Endothelial cell of umbilical vein (primary cell): ENCODE data around the gene PLXDC1. TPM values are rescaled to one million over a fixed set of nuclear protein-coding genes. Genes with fewer than 3 reads are reported as not detected.

Source experiments
- BruUV-seq: library from RNA; stranded (reverse); fragments of 400-500 nt; replicated peaks from 2 replicates; lab custom pipeline; 2021; lab: Mats Ljungman, UMichigan
- CTCF ChIA-PET: fragments of 300-600, 350-600 bp; sonication (Branson Sonifier 250); formaldehyde crosslinking; loops from one replicate; lab custom pipeline; 2021; ENCODE audit warnings: antibody characterized with exemption, inconsistent platforms; lab: Charles Lee
- POLR2A ChIA-PET: fragments of 300-600, 350-600 bp; sonication (Branson Sonifier 250); formaldehyde crosslinking; loops from one replicate; lab custom pipeline; 2021; ENCODE audit warnings: antibody characterized with exemption, inconsistent platforms; lab: Charles Lee
- DNase-seq: peaks from one replicate; pipeline ENCODE4 v3.0.0-alpha.2; 2011; ENCODE audit warnings: low read depth, low spot score
- FAIRE-seq: peaks from 2 replicates; lab custom pipeline; 2011; peaks lifted over from hg19 to GRCh38; lab: Jason Lieb, UNC
- H2AFZ ChIP-seq: 2 replicates; pipeline ENCODE4 v1.6.0; 2012; ENCODE audit warnings: low read depth, low read length, control low read depth, inconsistent platforms
- H3K27ac ChIP-seq: 2 replicates; pipeline ENCODE4 v1.5.1; 2011; ENCODE audit warnings: low read depth, mild to moderate bottlenecking, control low read depth, low read length, moderate library complexity; ENCODE audit not compliant: insufficient read depth
- H3K27me3 ChIP-seq, 2 experiments: 2 replicates each; pipeline versions ENCODE4 v1.6.0 to v1.6.1; 2011; ENCODE audit warnings: low read length in 2 of 2, mixed read lengths in 1 of 2; ENCODE audit not compliant: control insufficient read depth in 2 of 2, insufficient read depth in 2 of 2
- H3K36me3 ChIP-seq, 2 experiments: 2 replicates in 1 of 2; 3 replicates in 1 of 2; pipeline ENCODE4 v1.5.1; 2011; ENCODE audit warnings: low read length in 2 of 2, mild to moderate bottlenecking in 1 of 2, moderate library complexity in 1 of 2; ENCODE audit not compliant: control insufficient read depth in 2 of 2, insufficient read depth in 2 of 2; ENCODE audit errors: extremely low read depth in 1 of 2
- H3K4me1 ChIP-seq: 3 replicates; pipeline ENCODE4 v1.5.1; 2011; ENCODE audit warnings: mild to moderate bottlenecking, low read length; ENCODE audit not compliant: control insufficient read depth, insufficient read depth; ENCODE audit errors: extremely low read depth
- H3K4me2 ChIP-seq: 2 replicates; pipeline ENCODE4 v1.6.1; 2011; ENCODE audit warnings: low read length, control low read depth, mixed read lengths; ENCODE audit not compliant: insufficient read depth
- H3K4me3 ChIP-seq, 3 experiments: fragments of 200-600 bp in 1 of 3; sonication (generic), shearing (Covaris generic) in 1 of 3; replicated peaks in 1 of 3; 2 replicates each; pipeline ENCODE4 v1.5.1; 2011 to 2016; ENCODE audit warnings: control low read depth in 3 of 3, low read length in 3 of 3, mild to moderate bottlenecking in 2 of 3, inconsistent platforms in 1 of 3, low read depth in 1 of 3, moderate library complexity in 1 of 3; ENCODE audit not compliant: insufficient read depth in 1 of 3
- H3K79me2 ChIP-seq: 2 replicates; pipeline ENCODE4 v1.6.0; 2012; ENCODE audit warnings: low read length, inconsistent platforms; ENCODE audit not compliant: control insufficient read depth, insufficient read depth
- H3K9ac ChIP-seq: replicated peaks from 2 replicates; pipeline ENCODE3; 2011; ENCODE audit warnings: low read length, control low read depth; ENCODE audit not compliant: insufficient read depth; ENCODE audit errors: extremely low read depth
- H3K9me1 ChIP-seq: replicated peaks from 3 replicates; pipeline ENCODE4 v1.6.0; 2011; ENCODE audit warnings: mild to moderate bottlenecking, low read length; ENCODE audit not compliant: control insufficient read depth, insufficient read depth; ENCODE audit errors: extremely low read depth
- H3K9me3 ChIP-seq: replicated peaks from 2 replicates; pipeline ENCODE4 v1.5.1; 2012; ENCODE audit warnings: low read length, inconsistent platforms; ENCODE audit not compliant: control insufficient read depth, insufficient read depth
- H4K20me1 ChIP-seq: replicated peaks from 2 replicates; pipeline ENCODE3; 2011; ENCODE audit warnings: mild to moderate bottlenecking, low read length; ENCODE audit not compliant: control insufficient read depth, insufficient read depth; ENCODE audit errors: extremely low read depth
- CTCF ChIP-seq, 2 donors: IDR thresholded peaks; 1 replicate in 1 of 2; 2 replicates in 1 of 2; pipeline ENCODE4 v1.5.1; 2011; ENCODE audit warnings: low read length in 2 of 2, mild to moderate bottlenecking in 2 of 2, moderate library complexity in 2 of 2, control low read depth in 1 of 2, inconsistent platforms in 1 of 2, low read depth in 1 of 2; ENCODE audit not compliant: insufficient read depth in 1 of 2; ENCODE audit errors: extremely low read depth in 1 of 2
- EZH2 ChIP-seq: IDR thresholded peaks from 2 replicates; pipeline ENCODE4 v1.6.1; 2012; ENCODE audit warnings: borderline replicate concordance, low read depth, mild to moderate bottlenecking, moderate library complexity, low read length, inconsistent platforms; ENCODE audit not compliant: severe bottlenecking
- FOS ChIP-seq: IDR thresholded peaks from 2 replicates; pipeline ENCODE4 v1.6.1; 2011; ENCODE audit warnings: mild to moderate bottlenecking, low read length, moderate library complexity, borderline replicate concordance; ENCODE audit not compliant: insufficient read depth
- GATA2 ChIP-seq: IDR thresholded peaks from 2 replicates; pipeline ENCODE4 v1.7.0; 2011; ENCODE audit warnings: low read depth, mild to moderate bottlenecking, moderate library complexity, mixed read lengths, low read length; ENCODE audit not compliant: insufficient read length, insufficient read depth
- MYC ChIP-seq: IDR thresholded peaks from one replicate; pipeline ENCODE4 v1.6.1; 2011; ENCODE audit warnings: mild to moderate bottlenecking, low read depth, low read length
- POLR2A ChIP-seq: IDR thresholded peaks from 2 replicates; pipeline ENCODE4 v1.6.1; 2012; ENCODE audit warnings: low read depth, mild to moderate bottlenecking, control low read depth, low read length
- dilution Hi-C: fragments of 300-500 bp; cut with MboI; formaldehyde crosslinking; loops from one replicate; pipeline ENCODE4 v1.15.0; 2019; ENCODE audit warnings: low sequenced_read_pairs; ENCODE audit not compliant: extremely low pct_ligation_motif_present
- intact Hi-C: fragments of 100-400 bp; cut with micrococcal nuclease; formaldehyde crosslinking; loops from one replicate; pipeline ENCODE4 v1.10.0; 2022
- polyA plus RNA-seq, 4 experiments: library from polyadenylated mRNA; depleted of rRNA in 3 of 4; stranded (reverse) in 3 of 4; unstranded in 1 of 4; fragments of >200 nt; gene quantifications; 2 replicates each; pipeline versions ENCODE4 v1.2.1 to v1.2.3, GENCODE V29; 2011 to 2012; ENCODE audit warnings: missing spikeins in 1 of 4
- total RNA-seq: library from RNA; stranded (reverse); gene quantifications from 2 replicates; pipeline ENCODE4 v1.2.3, GENCODE V29; 2021
- TF ChIP-seq, protein P1 (sequence below): IDR thresholded peaks from 2 replicates; pipeline ENCODE4 v1.6.1; 2011; ENCODE audit not compliant: insufficient read depth, insufficient read length

Gene PLXDC1
- total and polyA plus RNA-seq, 2 donors (not counting 3 experiments of a cell fraction or from before 2014, with no cell fraction given): 0.03 TPM; not detected in 1

- no peaks in the 10 kb centered on the region for H3K9me1 ChIP-seq
- POLR2A ChIA-PET: no interaction called here
- dilution Hi-C loops: no loop called here
- CTCF ChIA-PET: interaction anchor here (1.0 to 1.9 kb wide), 6 partner anchors 8 to 161 kb away, joined by 3 to 9 read pairs (median 4); no protein-coding TSS in a partner anchor
- FAIRE-seq (no peak), DNase-seq (no peak)
- H3K79me2 ChIP-seq: no peaks in the 10 kb centered on the region
- H3K9me3 ChIP-seq: no peaks in the 10 kb centered on the region
- H3K36me3 ChIP-seq: no peaks in the 10 kb centered on the region
- no peak overlapping the region for H3K27ac ChIP-seq
- no peaks in the 10 kb centered on the region for H3K4me1 ChIP-seq
- H3K9ac ChIP-seq: no peak overlapping the region
- H3K27me3 ChIP-seq: peaks cover 2 to 20% of the 10 kb centered on the region in 2 experiments
- H3K4me2 ChIP-seq: no peak overlapping the region
- intact Hi-C loops: no loop called here
- H3K4me3 ChIP-seq: no peak overlapping the region
- H2AFZ ChIP-seq: no peak overlapping the region
- TF ChIP-seq MYC (no peak), GATA2 (no peak), CTCF (IDR thresholded peaks at IDR 0.05; ENCODE audit: extremely low read depth in 1 of 2, insufficient read depth in 1 of 2, low read depth in 1 of 2, low read length in 2 of 2) (no peak), EZH2 (no peak), FOS (no peak), POLR2A (no peak)
- TF ChIP-seq, protein P1, sequence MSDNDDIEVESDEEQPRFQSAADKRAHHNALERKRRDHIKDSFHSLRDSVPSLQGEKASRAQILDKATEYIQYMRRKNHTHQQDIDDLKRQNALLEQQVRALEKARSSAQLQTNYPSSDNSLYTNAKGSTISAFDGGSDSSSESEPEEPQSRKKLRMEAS: no peak
- H4K20me1 ChIP-seq: no peaks in the 10 kb centered on the region
- no TSS peak for BruUV-seq
These were observed 68.2 kb downstream of the PLXDC1 start for GRCh38 chr17:39083270-39083669.
